ENCODE data around the gene TRIM29.

DNA sequence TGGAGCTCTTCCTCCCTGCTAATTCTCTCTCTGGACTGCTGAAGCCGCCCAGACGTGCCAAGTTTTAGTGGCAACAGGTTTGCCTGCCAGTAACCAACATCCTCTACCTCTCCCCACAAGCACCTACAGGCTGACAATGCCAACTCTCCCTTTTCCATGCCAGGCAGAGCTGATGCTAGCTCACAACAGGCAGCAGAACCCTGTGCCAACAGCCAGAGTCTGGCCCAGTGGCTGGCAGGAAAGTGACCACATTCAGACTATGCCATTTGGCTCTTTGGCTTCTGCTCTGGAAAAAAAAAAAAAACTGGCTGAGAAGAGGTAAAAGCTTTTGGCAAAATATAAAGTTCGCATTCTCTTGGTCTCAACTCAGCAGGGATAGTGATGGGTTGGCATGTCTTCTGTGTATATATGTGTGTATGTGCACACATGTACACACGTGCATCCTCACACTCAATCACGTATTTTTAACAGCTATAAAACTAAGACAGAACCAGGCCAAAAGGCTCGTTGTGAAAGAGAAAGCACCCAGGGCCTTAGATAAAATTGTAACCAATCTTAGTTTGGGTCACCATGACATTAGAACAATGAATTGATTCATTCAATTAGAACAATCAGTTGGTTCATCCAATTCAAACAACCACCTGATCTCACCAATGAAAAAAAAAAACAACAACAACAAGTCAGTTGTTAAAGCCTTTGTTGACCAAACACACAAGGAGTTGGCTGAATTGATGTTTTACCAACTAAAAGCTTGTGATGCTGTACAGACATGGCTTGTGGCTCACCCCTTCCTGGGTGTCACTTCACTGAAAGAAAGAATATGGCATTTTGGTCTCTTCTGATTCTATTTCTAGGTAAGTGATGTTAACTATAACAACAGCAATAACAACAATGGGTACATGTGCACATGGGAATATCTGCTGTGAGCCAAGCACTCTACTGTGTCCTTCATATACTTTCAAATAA is 48.6 kb downstream of the TRIM29 start:
- TF ChIP-seq PHF8 (IDR thresholded peaks at IDR 0.05; ENCODE audit: borderline replicate concordance, low read length) (no peak), E2F3 (CRISPR knock-in tag; IDR thresholded peaks at IDR 0.05) (no peak), MEIS2 (IDR thresholded peaks at IDR 0.05; ENCODE audit: partially characterized antibody) (no peak), ZFX (CRISPR knock-in tag; IDR thresholded peaks at IDR 0.05) (no peak), CCAR2 (IDR thresholded peaks at IDR 0.05; ENCODE audit: low read depth, low read length) (no peak), IRF2 (CRISPR knock-in tag; IDR thresholded peaks at IDR 0.05) (no peak), SIN3B (IDR thresholded peaks at IDR 0.05; ENCODE audit: low read depth) (no peak)
- TF ChIP-seq, protein P1, sequence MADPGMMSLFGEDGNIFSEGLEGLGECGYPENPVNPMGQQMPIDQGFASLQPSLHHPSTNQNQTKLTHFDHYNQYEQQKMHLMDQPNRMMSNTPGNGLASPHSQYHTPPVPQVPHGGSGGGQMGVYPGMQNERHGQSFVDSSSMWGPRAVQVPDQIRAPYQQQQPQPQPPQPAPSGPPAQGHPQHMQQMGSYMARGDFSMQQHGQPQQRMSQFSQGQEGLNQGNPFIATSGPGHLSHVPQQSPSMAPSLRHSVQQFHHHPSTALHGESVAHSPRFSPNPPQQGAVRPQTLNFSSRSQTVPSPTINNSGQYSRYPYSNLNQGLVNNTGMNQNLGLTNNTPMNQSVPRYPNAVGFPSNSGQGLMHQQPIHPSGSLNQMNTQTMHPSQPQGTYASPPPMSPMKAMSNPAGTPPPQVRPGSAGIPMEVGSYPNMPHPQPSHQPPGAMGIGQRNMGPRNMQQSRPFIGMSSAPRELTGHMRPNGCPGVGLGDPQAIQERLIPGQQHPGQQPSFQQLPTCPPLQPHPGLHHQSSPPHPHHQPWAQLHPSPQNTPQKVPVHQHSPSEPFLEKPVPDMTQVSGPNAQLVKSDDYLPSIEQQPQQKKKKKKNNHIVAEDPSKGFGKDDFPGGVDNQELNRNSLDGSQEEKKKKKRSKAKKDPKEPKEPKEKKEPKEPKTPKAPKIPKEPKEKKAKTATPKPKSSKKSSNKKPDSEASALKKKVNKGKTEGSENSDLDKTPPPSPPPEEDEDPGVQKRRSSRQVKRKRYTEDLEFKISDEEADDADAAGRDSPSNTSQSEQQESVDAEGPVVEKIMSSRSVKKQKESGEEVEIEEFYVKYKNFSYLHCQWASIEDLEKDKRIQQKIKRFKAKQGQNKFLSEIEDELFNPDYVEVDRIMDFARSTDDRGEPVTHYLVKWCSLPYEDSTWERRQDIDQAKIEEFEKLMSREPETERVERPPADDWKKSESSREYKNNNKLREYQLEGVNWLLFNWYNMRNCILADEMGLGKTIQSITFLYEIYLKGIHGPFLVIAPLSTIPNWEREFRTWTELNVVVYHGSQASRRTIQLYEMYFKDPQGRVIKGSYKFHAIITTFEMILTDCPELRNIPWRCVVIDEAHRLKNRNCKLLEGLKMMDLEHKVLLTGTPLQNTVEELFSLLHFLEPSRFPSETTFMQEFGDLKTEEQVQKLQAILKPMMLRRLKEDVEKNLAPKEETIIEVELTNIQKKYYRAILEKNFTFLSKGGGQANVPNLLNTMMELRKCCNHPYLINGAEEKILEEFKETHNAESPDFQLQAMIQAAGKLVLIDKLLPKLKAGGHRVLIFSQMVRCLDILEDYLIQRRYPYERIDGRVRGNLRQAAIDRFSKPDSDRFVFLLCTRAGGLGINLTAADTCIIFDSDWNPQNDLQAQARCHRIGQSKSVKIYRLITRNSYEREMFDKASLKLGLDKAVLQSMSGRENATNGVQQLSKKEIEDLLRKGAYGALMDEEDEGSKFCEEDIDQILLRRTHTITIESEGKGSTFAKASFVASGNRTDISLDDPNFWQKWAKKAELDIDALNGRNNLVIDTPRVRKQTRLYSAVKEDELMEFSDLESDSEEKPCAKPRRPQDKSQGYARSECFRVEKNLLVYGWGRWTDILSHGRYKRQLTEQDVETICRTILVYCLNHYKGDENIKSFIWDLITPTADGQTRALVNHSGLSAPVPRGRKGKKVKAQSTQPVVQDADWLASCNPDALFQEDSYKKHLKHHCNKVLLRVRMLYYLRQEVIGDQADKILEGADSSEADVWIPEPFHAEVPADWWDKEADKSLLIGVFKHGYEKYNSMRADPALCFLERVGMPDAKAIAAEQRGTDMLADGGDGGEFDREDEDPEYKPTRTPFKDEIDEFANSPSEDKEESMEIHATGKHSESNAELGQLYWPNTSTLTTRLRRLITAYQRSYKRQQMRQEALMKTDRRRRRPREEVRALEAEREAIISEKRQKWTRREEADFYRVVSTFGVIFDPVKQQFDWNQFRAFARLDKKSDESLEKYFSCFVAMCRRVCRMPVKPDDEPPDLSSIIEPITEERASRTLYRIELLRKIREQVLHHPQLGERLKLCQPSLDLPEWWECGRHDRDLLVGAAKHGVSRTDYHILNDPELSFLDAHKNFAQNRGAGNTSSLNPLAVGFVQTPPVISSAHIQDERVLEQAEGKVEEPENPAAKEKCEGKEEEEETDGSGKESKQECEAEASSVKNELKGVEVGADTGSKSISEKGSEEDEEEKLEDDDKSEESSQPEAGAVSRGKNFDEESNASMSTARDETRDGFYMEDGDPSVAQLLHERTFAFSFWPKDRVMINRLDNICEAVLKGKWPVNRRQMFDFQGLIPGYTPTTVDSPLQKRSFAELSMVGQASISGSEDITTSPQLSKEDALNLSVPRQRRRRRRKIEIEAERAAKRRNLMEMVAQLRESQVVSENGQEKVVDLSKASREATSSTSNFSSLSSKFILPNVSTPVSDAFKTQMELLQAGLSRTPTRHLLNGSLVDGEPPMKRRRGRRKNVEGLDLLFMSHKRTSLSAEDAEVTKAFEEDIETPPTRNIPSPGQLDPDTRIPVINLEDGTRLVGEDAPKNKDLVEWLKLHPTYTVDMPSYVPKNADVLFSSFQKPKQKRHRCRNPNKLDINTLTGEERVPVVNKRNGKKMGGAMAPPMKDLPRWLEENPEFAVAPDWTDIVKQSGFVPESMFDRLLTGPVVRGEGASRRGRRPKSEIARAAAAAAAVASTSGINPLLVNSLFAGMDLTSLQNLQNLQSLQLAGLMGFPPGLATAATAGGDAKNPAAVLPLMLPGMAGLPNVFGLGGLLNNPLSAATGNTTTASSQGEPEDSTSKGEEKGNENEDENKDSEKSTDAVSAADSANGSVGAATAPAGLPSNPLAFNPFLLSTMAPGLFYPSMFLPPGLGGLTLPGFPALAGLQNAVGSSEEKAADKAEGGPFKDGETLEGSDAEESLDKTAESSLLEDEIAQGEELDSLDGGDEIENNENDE (IDR thresholded peaks at IDR 0.05; ENCODE audit: low read depth, low read length): no peak
- TF ChIP-seq, protein P2, sequence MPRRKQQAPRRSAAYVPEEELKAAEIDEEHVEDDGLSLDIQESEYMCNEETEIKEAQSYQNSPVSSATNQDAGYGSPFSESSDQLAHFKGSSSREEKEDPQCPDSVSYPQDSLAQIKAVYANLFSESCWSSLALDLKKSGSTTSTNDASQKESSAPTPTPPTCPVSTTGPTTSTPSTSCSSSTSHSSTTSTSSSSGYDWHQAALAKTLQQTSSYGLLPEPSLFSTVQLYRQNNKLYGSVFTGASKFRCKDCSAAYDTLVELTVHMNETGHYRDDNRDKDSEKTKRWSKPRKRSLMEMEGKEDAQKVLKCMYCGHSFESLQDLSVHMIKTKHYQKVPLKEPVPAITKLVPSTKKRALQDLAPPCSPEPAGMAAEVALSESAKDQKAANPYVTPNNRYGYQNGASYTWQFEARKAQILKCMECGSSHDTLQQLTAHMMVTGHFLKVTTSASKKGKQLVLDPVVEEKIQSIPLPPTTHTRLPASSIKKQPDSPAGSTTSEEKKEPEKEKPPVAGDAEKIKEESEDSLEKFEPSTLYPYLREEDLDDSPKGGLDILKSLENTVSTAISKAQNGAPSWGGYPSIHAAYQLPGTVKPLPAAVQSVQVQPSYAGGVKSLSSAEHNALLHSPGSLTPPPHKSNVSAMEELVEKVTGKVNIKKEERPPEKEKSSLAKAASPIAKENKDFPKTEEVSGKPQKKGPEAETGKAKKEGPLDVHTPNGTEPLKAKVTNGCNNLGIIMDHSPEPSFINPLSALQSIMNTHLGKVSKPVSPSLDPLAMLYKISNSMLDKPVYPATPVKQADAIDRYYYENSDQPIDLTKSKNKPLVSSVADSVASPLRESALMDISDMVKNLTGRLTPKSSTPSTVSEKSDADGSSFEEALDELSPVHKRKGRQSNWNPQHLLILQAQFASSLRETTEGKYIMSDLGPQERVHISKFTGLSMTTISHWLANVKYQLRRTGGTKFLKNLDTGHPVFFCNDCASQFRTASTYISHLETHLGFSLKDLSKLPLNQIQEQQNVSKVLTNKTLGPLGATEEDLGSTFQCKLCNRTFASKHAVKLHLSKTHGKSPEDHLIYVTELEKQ (CRISPR knock-in tag; IDR thresholded peaks at IDR 0.05): no peak
- TF ChIP-seq, protein P3, sequence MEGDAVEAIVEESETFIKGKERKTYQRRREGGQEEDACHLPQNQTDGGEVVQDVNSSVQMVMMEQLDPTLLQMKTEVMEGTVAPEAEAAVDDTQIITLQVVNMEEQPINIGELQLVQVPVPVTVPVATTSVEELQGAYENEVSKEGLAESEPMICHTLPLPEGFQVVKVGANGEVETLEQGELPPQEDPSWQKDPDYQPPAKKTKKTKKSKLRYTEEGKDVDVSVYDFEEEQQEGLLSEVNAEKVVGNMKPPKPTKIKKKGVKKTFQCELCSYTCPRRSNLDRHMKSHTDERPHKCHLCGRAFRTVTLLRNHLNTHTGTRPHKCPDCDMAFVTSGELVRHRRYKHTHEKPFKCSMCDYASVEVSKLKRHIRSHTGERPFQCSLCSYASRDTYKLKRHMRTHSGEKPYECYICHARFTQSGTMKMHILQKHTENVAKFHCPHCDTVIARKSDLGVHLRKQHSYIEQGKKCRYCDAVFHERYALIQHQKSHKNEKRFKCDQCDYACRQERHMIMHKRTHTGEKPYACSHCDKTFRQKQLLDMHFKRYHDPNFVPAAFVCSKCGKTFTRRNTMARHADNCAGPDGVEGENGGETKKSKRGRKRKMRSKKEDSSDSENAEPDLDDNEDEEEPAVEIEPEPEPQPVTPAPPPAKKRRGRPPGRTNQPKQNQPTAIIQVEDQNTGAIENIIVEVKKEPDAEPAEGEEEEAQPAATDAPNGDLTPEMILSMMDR (IDR thresholded peaks at IDR 0.05 in 2 of 3, conservative IDR thresholded peaks at IDR 0.05 in 1 of 3; ENCODE audit: insufficient read depth in 2 of 3, low read depth in 1 of 3, low read length in 3 of 3): no peak
